Hepatocyte (in vitro differentiated cells): ENCODE results near the gene PPP6C. TPM values are rescaled to one million over a fixed set of nuclear protein-coding genes. Genes with fewer than 3 reads are reported as not detected.

ENCODE experiments used
- DNase-seq: peaks from one replicate; pipeline ENCODE4 v3.0.0-alpha.2; 2016; ENCODE audit warnings: low spot score
- H2AFZ ChIP-seq: fragments of 200-600 bp; sonication (generic); 2 replicates; pipeline ENCODE4 v1.6.0; 2016; ENCODE audit warnings: antibody characterized with exemption, mild to moderate bottlenecking
- H3K27ac ChIP-seq: fragments of 200-600 bp; sonication (generic); 2 replicates; pipeline ENCODE4 v1.5.1; 2016; ENCODE audit warnings: mild to moderate bottlenecking
- H3K27me3 ChIP-seq: fragments of 200-600 bp; sonication (generic); 2 replicates; pipeline ENCODE4 v1.6.1; 2016
- H3K36me3 ChIP-seq: fragments of 200-600 bp; sonication (generic); replicated peaks from 2 replicates; pipeline ENCODE4 v1.5.1; 2016; ENCODE audit warnings: low read depth; ENCODE audit not compliant: insufficient read depth
- H3K4me1 ChIP-seq: fragments of 200-600 bp; sonication (generic); 2 replicates; pipeline ENCODE4 v1.5.1; 2016; ENCODE audit warnings: mild to moderate bottlenecking, moderate library complexity; ENCODE audit not compliant: insufficient read depth
- H3K4me2 ChIP-seq: fragments of 200-600 bp; sonication (generic); 2 replicates; pipeline ENCODE4 v1.6.0; 2016
- H3K4me3 ChIP-seq: fragments of 200-600 bp; sonication (generic); 2 replicates; pipeline ENCODE4 v1.5.1; 2016; ENCODE audit warnings: mild to moderate bottlenecking
- H3K79me2 ChIP-seq: fragments of 200-600 bp; sonication (generic); 2 replicates; pipeline ENCODE4 v1.6.0; 2017; ENCODE audit warnings: mild to moderate bottlenecking
- H3K9me2 ChIP-seq: fragments of 200-600 bp; sonication (generic); replicated peaks from 2 replicates; pipeline ENCODE4 v1.6.0; 2017; ENCODE audit warnings: mild to moderate bottlenecking; ENCODE audit not compliant: insufficient read depth
- H3K9me3 ChIP-seq: fragments of 200-600 bp; sonication (generic); 2 replicates; pipeline ENCODE4 v1.5.1; 2016; ENCODE audit warnings: low read depth, mild to moderate bottlenecking
- H4K20me1 ChIP-seq: fragments of 200-600 bp; sonication (generic); 2 replicates; pipeline ENCODE4 v1.6.0; 2016; ENCODE audit warnings: mild to moderate bottlenecking; ENCODE audit not compliant: insufficient read depth, poor library complexity, severe bottlenecking
- EZH2 ChIP-seq: fragments of 200-600 bp; sonication (generic); IDR thresholded peaks from 2 replicates; pipeline ENCODE4 v1.6.1; 2016; ENCODE audit warnings: antibody characterized with exemption, mild to moderate bottlenecking, borderline replicate concordance
- EZH2phosphoT487 ChIP-seq: fragments of 200-600 bp; sonication (generic); IDR thresholded peaks from one replicate; pipeline ENCODE4 v1.6.1; 2018; ENCODE audit warnings: antibody characterized with exemption, mild to moderate bottlenecking, low read depth, moderate library complexity; ENCODE audit not compliant: unreplicated experiment, severe bottlenecking
- WGBS: methylation state at CpG from one replicate; pipeline ENCODE4 v1.1.6; 2016; ENCODE audit warnings: low lambda C conversion rate; ENCODE audit errors: missing lambda C conversion rate; 5-methylcytosine and 5-hydroxymethylcytosine counted together
- polyA plus RNA-seq: library from polyadenylated mRNA; unstranded; fragments of >200 nt; fragmentation: Nextera tagmentation; extraction: Ambion mirVana; gene quantifications from 2 replicates; pipeline ENCODE4 v1.2.1, GENCODE V29; 2016
- total RNA-seq: library from RNA; depleted of rRNA; stranded (reverse); fragments of >200 nt; gene quantifications from 2 replicates; pipeline ENCODE4 v1.2.3, GENCODE V29; 2014
- TF ChIP-seq, protein P1 (sequence below): fragments of 200-600 bp; sonication (generic); IDR thresholded peaks from 2 replicates; pipeline ENCODE4 v1.5.1; 2016; ENCODE audit warnings: antibody characterized with exemption, mild to moderate bottlenecking; ENCODE audit not compliant: poor library complexity

Gene PPP6C
- total and polyA plus RNA-seq, 2 experiments from 2014 or later = 24.7 to 36.2 TPM

DNA sequence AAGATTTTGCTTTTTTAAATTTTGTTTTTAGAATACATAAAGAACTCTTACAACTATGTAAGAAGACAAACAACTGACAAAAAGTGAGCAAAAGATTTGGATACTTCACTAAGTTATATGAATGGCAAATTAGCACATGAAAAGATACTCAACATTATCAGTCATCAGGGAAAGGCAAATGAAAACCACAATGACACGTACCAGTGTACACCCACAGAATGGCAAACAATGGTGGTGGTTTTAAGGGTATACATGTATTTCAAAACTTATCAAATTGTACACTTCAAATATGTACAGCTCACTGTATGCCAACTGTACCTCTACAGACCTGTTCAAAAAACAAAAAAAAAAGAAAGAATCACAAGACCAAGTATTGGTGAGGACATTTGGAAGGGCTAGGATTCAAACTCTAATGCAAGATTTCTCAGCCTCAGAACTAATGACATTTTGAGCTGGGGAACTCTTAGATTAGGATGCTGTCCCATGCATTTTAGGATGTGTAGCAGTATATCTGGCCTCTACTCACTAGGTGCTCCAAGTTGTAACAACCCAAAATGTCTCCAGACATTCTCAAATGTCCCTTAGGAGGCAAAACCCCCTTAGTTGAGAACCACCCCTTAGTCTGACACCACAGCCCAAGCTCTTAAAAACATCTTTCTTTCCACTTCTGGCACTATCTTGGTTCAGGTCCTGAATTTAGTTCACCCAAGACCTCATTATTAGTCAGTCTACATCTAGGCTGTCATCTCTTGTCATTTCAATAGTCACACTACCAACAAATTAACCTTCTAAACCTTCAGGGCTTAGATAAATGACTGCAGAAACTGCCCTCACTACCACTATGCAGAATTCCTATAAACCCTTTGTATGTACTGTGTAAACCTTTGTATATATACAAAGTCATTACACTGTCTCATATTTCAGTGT is 55.9 kb downstream of the PPP6C start:
- no peak overlapping the region for H2AFZ ChIP-seq
- H3K9me2 ChIP-seq = no peaks in the 10 kb centered on the region
- TF ChIP-seq EZH2phosphoT487 (no peak), EZH2 (no peak)
- TF ChIP-seq, protein P1, sequence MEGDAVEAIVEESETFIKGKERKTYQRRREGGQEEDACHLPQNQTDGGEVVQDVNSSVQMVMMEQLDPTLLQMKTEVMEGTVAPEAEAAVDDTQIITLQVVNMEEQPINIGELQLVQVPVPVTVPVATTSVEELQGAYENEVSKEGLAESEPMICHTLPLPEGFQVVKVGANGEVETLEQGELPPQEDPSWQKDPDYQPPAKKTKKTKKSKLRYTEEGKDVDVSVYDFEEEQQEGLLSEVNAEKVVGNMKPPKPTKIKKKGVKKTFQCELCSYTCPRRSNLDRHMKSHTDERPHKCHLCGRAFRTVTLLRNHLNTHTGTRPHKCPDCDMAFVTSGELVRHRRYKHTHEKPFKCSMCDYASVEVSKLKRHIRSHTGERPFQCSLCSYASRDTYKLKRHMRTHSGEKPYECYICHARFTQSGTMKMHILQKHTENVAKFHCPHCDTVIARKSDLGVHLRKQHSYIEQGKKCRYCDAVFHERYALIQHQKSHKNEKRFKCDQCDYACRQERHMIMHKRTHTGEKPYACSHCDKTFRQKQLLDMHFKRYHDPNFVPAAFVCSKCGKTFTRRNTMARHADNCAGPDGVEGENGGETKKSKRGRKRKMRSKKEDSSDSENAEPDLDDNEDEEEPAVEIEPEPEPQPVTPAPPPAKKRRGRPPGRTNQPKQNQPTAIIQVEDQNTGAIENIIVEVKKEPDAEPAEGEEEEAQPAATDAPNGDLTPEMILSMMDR = no peak
- H3K4me3 ChIP-seq = no peak overlapping the region
- no peaks in the 10 kb centered on the region for H3K9me3 ChIP-seq
- no peak for DNase-seq
- H3K27me3 ChIP-seq = no peaks in the 10 kb centered on the region
- H3K36me3 ChIP-seq = no peaks in the 10 kb centered on the region
- no peaks in the 10 kb centered on the region for H3K4me1 ChIP-seq
- H3K27ac ChIP-seq = no peak overlapping the region
- peaks cover 44% of the 10 kb centered on the region for H3K79me2 ChIP-seq
- H3K4me2 ChIP-seq = no peak overlapping the region
- 92% methylated on average over 1 of the region's 1 CpG for WGBS
- H4K20me1 ChIP-seq = peaks cover 4% of the 10 kb centered on the region

GRCh38 chr9:125131778-125132177 is 57.8 kb downstream of the PPP6C start:
- Histone ChIP-seq H3K4me1 (no peaks in the 10 kb centered on the region), H2AFZ (no peak overlapping the region), H3K4me3 (no peak overlapping the region), H3K36me3 (no peaks in the 10 kb centered on the region), H3K4me2 (peak overlapping the region; percentile 21), H3K27me3 (no peaks in the 10 kb centered on the region), H3K27ac (no peak overlapping the region), H4K20me1 (peaks cover 4% of the 10 kb centered on the region), H3K9me3 (no peaks in the 10 kb centered on the region), H3K79me2 (peaks cover 46% of the 10 kb centered on the region), H3K9me2 (no peaks in the 10 kb centered on the region)
- 83% methylated on average over 5 of the region's 6 CpGs for WGBS
- DNase-seq = no peak
- TF ChIP-seq, protein P1 = no peak
- TF ChIP-seq EZH2phosphoT487 = no peak
- TF ChIP-seq EZH2 = no peak

GRCh38 chr9:125126019-125126746 is 63.4 kb downstream of the PPP6C start:
- Histone ChIP-seq H3K27ac (peak overlapping the region; percentile 48), H3K79me2 (peaks cover 35% of the 10 kb centered on the region), H2AFZ (no peak overlapping the region), H3K36me3 (no peaks in the 10 kb centered on the region), H3K27me3 (no peaks in the 10 kb centered on the region), H3K4me2 (no peak overlapping the region), H4K20me1 (no peaks in the 10 kb centered on the region), H3K9me3 (no peaks in the 10 kb centered on the region), H3K4me1 (no peaks in the 10 kb centered on the region), H3K9me2 (no peaks in the 10 kb centered on the region), H3K4me3 (no peak overlapping the region)
- 84% methylated on average over 2 of the region's 2 CpGs for WGBS
- TF ChIP-seq EZH2 (no peak), EZH2phosphoT487 (no peak)
- TF ChIP-seq, protein P1 = no peak
- peak; percentile 73 for DNase-seq
